NCI-H1092 treated with DMSO at 0.1 percent for 48 hours (cell line): Measurements from ENCODE around the gene USP46.
A peak's percentile ranks its signal among the peaks of the same experiment; 100 is the strongest.

Experiments
- DNase-seq: peaks from one replicate; lab custom pipeline; 2025; lab: John Stamatoyannopoulos, UW

The USP46 gene, protein sequence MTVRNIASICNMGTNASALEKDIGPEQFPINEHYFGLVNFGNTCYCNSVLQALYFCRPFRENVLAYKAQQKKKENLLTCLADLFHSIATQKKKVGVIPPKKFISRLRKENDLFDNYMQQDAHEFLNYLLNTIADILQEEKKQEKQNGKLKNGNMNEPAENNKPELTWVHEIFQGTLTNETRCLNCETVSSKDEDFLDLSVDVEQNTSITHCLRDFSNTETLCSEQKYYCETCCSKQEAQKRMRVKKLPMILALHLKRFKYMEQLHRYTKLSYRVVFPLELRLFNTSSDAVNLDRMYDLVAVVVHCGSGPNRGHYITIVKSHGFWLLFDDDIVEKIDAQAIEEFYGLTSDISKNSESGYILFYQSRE

DNA sequence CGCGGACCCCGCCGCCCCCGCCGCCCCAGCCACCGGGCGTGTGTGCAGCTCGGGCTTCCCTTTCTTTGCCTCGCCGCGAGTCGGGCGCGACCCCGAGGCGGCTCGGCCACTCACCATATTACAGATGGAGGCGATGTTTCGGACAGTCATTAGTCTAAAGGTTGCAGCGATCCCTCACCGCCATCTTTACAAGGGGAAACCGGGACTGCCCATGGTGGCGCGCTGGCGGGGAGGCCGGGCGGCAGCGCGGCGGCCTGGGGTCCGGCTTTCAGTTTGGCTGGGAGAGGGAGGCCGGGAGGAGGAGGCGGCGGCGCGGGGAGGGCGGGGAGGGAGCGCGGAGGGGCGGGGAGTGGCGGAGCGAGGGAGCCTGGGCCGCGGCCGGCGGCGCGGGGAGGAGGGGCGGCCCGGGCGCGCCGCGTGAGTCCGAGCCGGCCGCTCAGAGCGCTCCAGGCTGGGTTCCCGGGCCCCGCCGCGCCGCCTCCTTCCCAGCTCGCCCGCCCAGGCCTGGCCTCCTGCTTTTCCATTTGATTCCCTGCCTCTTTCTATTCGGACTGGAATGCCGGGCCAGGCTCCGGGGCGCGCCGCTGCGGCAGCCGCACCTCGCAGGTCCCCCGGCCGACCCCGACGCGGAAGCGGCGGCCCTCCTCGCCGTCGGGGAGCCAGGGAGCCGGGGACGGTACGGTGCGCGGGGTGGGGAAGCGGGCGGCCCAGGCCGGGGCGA is at the start of gene USP46:
USP46 (minus strand) TSS at position 301 of the 721 bp plus-strand sequence; CDS start at position 150, 151 bp downstream.
- DNase-seq: peak; percentile 70

DNA sequence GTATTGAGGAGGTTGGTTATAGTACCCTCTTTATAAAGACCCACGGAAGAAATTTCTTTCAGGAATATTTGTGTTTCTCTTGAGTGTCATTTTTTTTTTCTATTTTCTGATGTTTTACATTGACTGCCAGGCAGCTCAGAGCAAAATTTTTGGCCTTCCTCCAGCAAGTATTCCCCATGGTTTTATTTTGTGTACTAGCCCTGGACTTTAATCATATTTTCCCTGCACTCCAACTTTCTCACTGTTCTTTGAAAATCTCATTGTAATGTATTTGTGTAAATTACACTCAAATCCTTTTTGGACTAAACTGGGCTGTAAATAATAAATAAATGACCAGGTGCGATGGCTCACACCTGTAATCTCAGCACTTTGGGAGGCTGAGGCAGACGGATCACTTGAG is 45.6 kb upstream of the USP46 start:
- no peak for DNase-seq

DNA sequence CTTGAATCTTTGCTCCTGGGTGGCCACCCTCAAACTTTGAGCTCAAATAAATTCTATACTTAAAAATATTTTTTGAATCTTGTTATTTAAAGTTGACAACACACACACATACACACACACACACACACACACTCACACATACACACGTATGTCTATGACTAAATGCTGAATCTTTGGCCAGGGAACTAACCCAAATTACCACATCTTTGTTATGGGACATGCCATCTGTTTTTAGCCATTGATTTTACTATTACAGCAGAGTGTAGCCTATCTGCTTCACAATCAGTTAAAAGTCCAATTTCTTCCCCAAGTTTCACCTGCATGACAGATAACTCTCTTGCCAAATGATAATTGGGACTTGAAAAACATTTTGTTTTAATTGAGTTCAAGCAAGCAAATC is 45.0 kb upstream of the USP46 start:
- DNase-seq: no peak

DNA sequence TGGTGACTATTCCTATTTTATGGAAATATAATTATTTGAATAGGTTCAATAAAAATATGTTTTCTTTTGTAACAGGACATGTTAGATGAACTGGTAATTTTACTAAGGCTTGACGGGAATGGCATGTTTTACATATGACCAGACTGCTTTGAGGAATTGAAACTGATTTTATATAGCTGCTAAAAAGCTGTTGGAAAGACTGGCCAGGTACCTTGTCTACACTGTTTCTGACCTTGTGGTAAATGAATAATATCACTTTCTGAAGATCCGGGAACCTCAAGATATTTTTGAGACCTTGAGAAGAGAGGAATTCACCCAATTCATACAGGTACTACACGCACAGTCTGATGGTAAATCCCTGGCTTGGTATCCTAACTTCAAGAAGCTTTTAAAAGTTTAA is 42.1 kb upstream of the USP46 start:
- no peak for DNase-seq

DNA sequence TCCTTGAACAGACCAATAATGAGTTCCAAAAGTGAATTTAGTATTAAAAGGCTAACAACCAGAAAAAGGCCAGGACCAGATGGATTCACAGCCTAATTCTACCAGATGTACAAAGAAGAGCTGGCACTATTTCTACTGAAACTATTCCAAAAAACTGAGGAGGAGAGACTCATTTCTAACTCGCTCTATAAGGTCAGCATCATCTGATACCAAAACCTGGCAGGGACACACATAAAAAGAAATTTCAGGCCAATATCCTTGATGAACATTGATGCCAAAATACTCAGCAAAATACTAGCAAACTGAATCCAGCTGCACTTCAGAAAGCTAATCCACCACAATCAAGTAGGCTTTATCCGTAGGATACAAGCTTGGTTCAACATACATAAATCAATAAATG is 35.8 kb upstream of the USP46 start:
- DNase-seq: no peak

DNA sequence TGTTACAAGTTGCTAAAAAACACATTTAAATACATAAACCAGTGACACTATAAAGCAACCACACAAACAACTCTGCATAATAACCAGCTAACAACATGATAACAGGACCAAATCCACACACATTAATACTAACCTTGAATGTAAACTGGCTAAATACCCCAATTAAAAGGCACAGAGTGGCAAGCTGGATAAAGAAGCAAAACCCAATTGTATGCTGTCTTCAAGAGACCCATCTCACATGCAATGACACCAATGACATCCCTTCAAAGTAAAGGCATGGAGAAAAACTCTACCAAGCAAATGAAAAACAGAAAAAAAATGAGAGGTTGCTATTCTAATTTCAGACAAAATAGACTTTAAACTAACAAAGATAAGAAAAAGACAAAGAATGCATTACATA is 34.4 kb upstream of the USP46 start:
- no peak for DNase-seq

DNA sequence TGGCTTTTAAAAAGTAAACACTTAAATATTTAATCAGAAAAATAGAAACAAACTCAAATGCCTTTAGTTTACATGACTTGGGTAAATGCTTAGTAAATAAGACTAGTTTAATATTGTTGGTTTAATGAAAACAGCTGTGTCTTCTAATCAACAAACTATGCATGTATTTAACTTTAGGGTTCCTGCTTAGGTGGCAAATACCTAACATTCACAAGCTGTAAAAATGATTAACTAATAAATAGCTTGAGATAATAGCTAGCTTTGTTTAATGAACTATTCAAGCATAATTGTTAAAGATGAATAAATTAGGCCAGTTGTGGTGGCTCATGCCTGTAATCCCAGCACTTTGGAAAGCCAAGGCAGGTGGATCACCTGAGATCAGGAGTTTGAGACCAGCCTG is 30.0 kb upstream of the USP46 start:
- DNase-seq: no peak

DNA sequence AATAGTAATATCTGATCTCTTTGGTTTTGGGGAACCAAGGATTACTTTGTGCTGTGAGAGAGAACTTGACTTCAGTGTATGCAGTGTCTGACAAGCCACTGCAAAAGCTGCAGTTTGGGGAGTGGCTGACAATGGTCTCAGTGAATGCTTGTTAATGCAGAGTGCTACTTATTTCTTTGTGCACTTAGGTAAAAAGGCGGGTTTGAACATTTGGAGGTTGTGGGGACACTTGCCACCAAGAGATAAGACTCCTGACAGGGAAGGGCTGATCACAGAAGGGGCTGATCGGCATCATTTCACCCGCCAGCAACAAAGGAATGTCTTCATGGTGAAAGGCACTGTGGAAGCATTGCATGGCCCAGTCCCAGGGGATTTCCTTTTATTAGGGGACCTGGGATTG is 28.6 kb upstream of the USP46 start:
- no peak for DNase-seq

DNA sequence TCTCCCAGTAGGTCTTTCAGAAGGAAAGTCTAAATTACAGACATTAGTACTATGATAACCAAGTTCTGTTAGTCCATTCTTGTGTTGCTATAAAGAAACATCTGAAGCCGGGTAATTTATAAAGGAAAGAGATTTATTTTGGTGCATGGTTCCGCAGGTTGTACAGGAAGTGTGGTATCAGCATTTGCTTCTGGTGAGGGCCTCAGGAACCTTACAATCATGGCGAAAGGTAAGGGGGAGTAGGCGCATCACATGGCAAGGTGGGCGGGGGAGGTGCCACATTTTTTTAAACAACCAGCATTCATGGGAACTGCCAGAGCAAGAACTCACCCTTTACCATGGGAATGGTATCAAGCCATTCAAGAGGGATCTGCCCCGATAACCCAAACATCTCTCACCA is 26.2 kb upstream of the USP46 start:
- no peak for DNase-seq

DNA sequence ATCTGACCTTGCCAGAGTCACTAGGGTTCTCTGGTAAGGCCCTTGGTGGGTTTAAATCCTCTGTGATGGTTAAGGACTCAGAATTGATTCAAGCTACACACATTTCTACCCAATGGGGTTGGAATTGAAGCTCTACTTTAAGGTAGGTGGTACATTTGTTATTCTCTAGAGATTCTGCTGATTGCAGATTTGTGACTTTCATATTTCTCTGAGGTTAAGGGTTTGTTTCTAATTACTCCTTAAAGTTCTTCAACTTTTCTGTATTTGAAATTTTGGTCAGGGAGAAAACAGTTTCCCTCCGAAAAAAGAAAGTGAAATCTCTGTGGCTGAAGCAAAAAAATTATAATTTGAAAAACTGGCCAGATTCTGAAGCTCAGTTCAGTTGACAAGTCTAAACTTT is 25.8 kb upstream of the USP46 start:
- DNase-seq: no peak

DNA sequence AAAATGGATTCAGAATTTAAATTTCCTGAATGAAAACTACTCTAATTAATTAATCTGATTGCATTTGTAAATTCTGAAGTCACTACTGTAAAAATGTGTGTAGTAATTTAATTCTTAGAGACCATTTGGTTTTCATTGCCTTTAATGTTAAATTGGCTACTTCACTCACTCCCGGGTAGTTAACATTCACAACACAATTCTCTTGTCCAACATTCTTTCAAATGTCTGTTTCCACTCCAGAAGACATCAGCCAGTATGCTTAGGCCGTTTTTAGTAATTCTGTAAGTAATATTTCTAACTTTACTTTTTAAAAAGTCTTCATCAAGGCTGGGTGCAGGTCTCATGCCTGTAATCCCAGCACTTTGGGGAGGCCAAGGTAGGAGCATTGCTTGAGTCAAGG is 21.3 kb upstream of the USP46 start:
- DNase-seq: no peak

DNA sequence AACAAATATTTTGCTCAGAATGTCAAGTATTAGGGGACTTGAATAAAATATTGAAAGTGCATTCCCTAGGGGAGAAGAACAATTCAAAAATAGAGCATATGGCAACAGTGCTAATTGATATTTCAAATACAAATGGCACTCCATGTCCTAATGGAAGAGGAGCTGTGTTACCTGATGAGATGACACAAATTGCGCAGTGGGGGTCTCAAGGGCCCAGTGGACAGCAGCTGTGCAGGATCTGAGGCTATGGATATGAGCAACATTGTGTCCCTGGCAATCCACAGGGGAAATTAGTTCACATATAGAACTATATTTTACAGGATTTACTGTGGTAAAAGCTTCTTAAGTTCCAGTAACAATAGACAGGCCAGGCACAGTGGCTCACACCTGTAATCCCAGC is 17.4 kb upstream of the USP46 start:
- no peak for DNase-seq

DNA sequence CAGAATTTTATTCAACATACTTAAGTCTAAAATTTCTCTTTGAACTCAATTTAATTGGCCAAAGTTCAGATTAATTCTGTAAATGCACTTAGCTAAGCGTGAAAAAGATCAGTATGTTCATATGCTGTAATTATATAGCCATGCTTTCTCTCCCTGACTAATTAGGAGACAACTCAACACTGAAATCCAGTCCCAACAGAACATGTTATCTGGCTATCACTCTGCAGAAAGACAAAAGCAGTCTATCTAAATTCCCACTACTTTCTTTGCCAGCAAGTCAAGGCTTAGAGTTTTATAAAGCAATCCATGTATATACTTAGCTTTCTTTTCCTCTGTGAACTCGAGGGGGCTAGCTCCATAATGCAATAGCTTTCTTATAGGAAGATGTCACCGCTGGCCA is 16.0 kb upstream of the USP46 start:
- DNase-seq: no peak

DNA sequence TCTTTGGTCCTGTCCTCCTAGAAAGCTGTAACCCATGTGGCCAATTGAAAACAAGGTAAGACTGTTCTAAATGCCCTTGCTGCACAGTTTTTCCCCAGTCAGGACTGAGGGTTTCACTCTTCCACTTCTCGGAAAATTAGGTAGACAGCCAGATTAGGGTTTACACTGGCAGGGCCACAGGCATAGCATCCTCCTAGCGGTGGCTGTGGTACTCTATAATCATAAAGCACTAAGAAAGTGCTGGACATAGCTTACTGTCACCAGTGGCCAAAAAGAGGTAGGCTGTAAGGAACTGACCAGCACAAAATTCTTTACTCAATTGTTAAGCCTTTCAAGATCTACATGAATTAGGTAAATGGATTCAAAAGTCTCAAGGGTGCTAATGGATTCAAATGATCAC is 11.6 kb upstream of the USP46 start:
- DNase-seq: no peak

DNA sequence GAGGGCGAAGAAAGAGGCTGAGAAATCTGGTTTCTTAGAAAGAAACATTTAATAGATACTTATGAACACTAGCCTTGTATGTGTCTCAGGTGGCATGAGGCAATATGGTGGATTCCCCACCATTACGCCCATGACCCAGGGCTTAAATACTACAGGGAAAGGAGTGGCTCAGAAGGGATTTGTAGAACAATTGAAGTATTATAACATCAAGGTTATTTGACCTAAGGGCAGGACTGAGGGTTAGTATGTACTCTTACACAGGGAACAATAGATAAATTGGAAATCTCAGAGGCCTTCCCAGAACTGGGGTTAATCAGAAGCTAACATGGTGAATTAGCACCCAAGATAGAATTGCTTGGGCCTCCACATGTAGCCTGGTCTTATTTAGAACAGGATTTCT is 11.0 kb upstream of the USP46 start:
- DNase-seq: no peak

DNA sequence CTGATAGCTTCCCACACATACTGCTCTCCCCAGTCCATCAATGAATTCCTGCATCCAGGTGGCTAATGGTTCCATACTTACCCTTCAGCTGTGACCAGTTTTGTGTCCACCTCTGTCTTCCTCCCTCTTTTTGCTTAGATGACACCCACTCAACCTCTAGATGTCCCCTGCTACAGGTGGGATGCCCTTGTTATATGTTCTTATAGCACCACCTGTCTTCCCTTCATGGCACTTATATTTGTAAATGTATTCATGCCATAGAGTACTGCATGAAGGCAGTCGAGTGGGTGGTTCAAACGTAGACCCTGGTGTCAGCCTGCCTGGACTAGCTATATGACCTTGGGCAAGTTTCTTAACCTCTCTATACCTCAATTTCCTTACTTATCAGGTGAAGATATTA is 6.5 kb upstream of the USP46 start:
- peak; percentile 42 for DNase-seq

DNA sequence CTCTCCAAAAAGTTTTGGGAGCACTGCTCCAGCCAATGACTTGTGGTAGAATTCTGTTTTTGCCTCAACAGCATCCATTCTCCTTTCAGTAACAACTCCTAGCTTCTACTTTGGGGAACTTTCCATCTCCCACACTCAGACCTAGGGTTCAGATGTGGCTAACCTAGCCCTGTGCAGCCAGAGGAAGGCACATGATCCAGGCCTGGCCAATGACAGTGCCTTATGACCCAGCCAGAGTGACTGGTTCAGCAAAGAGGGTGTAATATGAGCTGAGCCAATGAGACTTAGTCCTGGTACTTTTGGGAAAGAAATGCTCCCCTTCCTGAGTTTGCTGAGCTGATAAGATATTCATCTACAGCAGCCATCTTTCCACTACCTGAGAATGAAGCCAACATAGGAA is 5.4 kb upstream of the USP46 start:
- no peak for DNase-seq

DNA sequence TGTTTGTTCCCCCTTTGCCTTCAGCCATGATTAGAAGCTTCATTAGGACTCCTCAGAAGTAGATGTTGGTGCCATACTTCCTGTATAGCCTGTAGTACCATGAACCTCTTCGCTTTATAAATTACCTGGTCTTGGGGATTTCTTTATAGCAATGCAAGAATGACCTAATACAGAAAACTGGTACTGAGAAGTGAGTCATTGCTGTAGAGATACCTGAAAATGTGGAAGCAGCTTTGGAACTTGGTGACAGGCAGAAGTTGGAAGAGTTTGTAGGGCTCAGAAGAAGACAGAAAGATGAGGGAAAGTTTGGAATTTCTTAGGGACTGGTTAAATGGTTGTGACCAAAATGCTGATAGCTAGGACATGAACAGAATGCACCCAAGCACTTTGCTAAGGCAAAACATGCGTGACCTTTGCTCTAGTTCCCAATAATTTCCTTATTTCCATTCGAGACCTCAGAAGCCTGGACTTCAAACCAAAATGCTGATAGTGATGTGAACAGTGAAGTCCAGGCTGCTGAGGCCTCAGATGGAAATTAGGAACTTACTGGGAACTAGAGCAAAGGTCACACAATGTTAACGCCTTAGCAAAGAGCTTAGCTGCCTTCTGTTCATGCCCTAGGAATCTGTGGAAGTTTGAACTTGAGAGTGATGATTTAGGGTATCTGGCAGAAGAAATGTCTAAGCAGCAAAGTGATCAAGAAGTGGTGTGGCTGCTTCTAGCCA is 3.0 kb upstream of the USP46 start:
- no peak for DNase-seq

DNA sequence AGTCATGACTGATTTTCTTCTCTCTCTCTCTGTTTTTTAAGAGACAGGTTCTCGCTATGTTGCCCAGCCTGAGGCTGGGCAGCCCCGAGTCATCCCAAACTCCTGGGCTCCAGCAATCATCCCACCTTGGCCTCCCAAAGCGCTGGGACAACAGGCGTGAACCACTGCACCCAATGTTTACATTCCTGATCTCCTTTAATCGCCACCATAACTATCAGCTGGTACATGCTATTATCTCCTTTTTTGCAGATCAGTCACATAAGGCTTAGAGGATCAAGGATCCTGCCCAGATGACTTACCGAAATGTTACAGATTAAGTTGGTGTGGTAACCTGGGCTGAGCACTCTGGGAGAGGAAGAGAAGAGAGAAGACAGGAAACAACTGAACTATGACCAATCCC is 1.5 kb upstream of the USP46 start:
- no peak for DNase-seq

DNA sequence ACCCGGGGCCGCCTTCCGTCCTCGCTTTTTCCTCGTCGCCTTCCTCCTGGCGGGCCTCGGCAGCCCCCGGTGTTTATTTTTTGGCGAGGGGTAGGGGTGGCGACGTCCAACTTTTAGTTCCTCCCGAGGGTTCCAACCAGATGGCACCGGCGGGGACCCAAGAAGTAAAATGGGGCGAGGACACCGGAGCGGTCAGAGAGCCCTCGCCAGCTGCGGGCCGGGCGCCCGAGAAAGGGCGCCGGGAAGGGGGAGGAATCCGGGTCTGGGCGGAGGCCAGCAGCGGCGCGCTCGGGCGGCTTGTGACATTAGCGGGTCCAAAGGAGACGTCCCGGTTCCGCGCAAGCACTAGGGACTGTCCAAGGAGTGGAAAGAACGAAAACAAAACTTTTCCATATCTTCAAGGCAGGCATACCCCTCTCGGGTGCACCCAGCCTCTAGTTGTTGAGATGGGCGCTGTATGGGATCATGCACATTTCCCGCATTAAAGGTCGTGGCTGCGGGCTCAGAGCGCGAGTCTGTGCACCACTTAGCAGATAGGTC is 691 bp upstream of the USP46 start:
- DNase-seq: peak; percentile 47

DNA sequence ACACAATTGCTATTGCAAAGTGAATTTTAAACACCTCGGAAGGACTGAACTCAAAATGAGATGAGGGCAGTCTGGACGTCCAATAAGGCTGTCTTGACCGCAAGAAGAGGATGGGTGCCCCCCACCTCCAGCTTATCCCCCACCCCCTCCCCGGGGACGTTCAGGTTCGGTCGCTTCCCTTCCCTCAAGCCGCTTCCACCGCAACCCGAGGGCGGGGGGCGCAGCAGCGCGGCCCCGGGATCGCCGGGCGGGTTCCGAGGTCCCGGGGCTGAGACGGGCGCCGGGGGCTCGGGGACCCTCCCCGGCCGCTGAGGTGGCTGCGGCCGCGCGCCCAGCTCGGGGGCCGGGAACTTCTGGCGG is 480 bp downstream of the USP46 start:
- DNase-seq: no peak

DNA sequence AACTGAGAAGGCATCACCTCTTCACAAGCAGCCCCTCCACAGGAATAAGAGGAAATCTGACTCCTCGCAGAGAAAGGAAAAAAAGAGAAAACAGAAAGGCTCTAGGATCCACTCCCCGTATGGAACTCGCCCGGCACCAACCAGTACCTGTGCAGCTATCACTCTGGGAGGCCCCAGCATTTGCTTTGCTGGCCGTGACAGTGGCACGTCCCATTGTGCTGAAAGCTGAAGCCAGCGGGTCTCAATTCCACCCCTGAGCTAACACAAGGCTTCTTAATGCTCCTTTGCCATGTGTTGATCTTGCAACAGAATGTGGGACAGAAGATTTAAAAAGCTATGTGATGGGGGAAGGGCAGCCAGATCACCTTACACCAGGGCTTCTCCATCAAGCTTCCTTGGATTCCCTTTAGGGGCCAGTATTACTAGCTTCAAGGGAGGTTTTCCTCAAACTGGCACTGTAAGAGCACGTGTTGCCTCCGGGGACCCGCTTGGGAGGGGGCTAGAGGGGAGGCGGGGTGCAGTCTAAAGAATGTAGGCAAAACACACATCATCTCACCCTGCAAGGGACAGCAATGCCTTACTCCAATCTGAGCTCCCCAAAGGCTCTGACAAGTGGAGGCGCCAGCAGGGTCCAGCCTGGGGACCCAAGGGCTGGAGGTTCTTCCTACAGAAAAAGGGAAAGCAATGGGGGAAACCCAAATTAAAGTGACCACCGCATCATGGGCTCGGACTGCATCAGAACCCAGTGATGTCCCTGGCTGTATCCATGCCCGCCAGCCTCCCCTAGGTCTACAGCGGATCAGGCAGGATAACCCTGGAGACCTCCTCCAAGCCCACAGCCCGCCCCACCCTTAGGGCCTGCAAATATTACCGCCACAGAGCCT is 1.2 kb downstream of the USP46 start:
- DNase-seq: no peak
